Limb (tissue), 2 donors: ENCODE results near the gene AFTPH.

Source experiments
- DNase-seq, 2 donors: peaks; one replicate each; pipeline ENCODE4 v3.0.0-alpha.2; 2016; ENCODE audit errors: extremely low spot score in 2 of 2

AFTPH gene

GRCh38 chr2:64609227-64609941, 85.3 kb downstream of the AFTPH start:
- peak in 1 of 2 donors; percentile 68 for DNase-seq

GRCh38 chr2:64609942-64610281, 85.8 kb downstream of the AFTPH start:
- no peak for DNase-seq

GRCh38 chr2:64610316-64610855, 86.3 kb downstream of the AFTPH start:
- no peak for DNase-seq

- no peak for DNase-seq
These were observed 88.6 kb downstream of the AFTPH start for GRCh38 chr2:64612575-64613195.

- DNase-seq = no peak
These were observed 89.1 kb downstream of the AFTPH start for GRCh38 chr2:64613276-64613675.

- DNase-seq = no peak
These were observed 91.2 kb downstream of the AFTPH start for GRCh38 chr2:64615192-64615763.

GRCh38 chr2:64615844-64616536, 91.9 kb downstream of the AFTPH start:
- no peak for DNase-seq

- peak in 1 of 2 donors; percentile 61 for DNase-seq
These were observed 93.6 kb downstream of the AFTPH start for GRCh38 chr2:64617631-64618151.

- no peak for DNase-seq
These were observed 96.5 kb downstream of the AFTPH start for GRCh38 chr2:64620661-64621060.

GRCh38 chr2:64622443-64623241, 98.5 kb downstream of the AFTPH start:
- DNase-seq = no peak

- DNase-seq = no peak
These were observed 99.2 kb downstream of the AFTPH start for GRCh38 chr2:64623242-64623850.

GRCh38 chr2:64624108-64624610, 100.0 kb downstream of the AFTPH start:
- DNase-seq = no peak

GRCh38 chr2:64624862-64625261, 100.7 kb downstream of the AFTPH start:
- no peak for DNase-seq

GRCh38 chr2:64625299-64626145, 101.4 kb downstream of the AFTPH start:
- no peak for DNase-seq

- no peak for DNase-seq
These were observed 102.2 kb downstream of the AFTPH start for GRCh38 chr2:64626146-64626809.

- DNase-seq = peak in 1 of 2 donors; percentile 71
These were observed 103.0 kb downstream of the AFTPH start for GRCh38 chr2:64626963-64627760.

GRCh38 chr2:64627860-64628841, 104.0 kb downstream of the AFTPH start:
- DNase-seq = no peak
